Panc1 (cell line): ENCODE results near the gene GRIN1.

Experiments
- CTCF ChIP-seq: fragments of 450-650 bp; IDR thresholded peaks from 2 replicates; pipeline ENCODE4 v1.5.1; 2017; ENCODE audit warnings: mild to moderate bottlenecking
- POLR2AphosphoS5 ChIP-seq: IDR thresholded peaks from 2 replicates; pipeline ENCODE4 v1.6.1; 2012; ENCODE audit warnings: mild to moderate bottlenecking, low read depth, low read length, moderate library complexity

- TF ChIP-seq CTCF: no peak
- TF ChIP-seq POLR2AphosphoS5: no peak
Measured at GRCh38 chr9:137198902-137199283, 59.9 kb downstream of the GRIN1 start.
